ENCODE results near the gene ZNF93.
"Not testable (repeated sequence)": the region's sequence is repeated elsewhere in the genome, so short reads cannot be mapped to it uniquely, and the experiment has no call there.

The ZNF93 gene

DNA sequence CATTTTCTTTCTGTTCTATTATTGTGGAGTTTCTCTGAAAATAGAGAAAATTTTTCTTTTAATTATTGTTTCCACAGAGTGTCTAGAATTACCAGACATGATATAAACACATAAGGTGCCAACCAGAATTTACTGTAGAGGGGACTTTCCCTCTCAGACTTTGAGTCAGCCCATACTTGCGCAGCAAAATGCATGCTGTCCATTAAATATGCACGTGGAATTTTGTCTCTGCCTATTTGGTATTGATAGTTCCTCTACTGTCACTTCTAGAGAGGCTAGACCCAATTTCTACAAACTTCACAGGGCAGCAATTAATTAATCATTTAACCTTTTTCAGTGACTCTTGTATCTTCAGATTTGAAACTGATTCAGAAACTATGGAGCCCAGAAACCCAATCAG is 8.9 kb downstream of the ZNF93 start:
- POLR2A ChIA-PET: no interaction called here
- no peak for DNase-seq (ENCODE audit: extremely low spot score)
- TF ChIP-seq, protein P1, sequence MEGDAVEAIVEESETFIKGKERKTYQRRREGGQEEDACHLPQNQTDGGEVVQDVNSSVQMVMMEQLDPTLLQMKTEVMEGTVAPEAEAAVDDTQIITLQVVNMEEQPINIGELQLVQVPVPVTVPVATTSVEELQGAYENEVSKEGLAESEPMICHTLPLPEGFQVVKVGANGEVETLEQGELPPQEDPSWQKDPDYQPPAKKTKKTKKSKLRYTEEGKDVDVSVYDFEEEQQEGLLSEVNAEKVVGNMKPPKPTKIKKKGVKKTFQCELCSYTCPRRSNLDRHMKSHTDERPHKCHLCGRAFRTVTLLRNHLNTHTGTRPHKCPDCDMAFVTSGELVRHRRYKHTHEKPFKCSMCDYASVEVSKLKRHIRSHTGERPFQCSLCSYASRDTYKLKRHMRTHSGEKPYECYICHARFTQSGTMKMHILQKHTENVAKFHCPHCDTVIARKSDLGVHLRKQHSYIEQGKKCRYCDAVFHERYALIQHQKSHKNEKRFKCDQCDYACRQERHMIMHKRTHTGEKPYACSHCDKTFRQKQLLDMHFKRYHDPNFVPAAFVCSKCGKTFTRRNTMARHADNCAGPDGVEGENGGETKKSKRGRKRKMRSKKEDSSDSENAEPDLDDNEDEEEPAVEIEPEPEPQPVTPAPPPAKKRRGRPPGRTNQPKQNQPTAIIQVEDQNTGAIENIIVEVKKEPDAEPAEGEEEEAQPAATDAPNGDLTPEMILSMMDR (IDR thresholded peaks at IDR 0.05; ENCODE audit: control extremely low read depth, extremely low read depth, low read depth, missing control alignments): no peak
- CTCF ChIA-PET: no interaction called here

DNA sequence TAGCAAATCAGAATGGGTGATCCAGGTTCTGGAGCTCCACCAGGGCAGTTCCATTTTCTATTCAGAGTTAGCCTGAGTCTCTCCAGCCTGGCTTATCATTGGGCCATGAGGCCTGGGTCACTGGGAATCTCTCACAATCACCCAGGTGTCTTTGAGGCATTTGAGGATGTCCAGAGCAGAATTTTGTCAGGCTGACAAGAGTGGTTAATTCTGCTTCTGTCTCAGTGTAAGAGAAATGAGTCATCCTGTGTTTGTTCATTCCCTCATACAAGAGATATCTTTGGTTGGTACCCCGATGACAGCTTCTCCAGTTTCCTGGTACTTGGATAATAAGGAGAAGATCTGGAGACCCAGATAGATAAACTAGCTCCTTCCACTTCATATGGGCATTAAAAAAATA is 10.4 kb downstream of the ZNF93 start:
- no peak for DNase-seq (ENCODE audit: extremely low spot score)
- ChIA-PET CTCF (interaction anchor here (0.9 kb wide), 1 partner anchor 9 kb away, joined by 3 read pairs; no protein-coding TSS in a partner anchor), POLR2A (no interaction called here)
- TF ChIP-seq, protein P1 (IDR thresholded peaks at IDR 0.05; ENCODE audit: control extremely low read depth, extremely low read depth, low read depth, missing control alignments): no peak

DNA sequence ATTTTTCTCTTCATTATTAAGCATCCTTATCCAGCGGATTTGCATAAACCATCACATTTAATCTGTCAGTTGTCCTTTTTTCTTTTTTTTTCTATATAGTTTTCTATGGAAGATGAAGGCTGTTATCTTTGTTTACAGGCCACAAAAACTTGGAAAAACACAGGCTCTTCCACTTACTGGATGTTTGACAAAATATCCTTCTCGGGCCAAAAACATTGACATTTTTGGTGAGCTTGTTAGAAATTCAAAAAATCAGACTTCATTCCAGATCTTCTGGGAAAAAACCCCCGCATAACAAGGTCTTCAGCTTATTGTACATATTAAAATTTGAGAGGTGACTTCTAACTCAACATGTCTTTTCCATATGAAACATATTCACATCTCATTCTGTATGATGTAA is 13.8 kb downstream of the ZNF93 start:
- TF ChIP-seq, protein P1 (IDR thresholded peaks at IDR 0.05; ENCODE audit: control extremely low read depth, extremely low read depth, low read depth, missing control alignments): no peak
- ChIA-PET POLR2A (no interaction called here), CTCF (no interaction called here)
- no peak for DNase-seq (ENCODE audit: extremely low spot score)

DNA sequence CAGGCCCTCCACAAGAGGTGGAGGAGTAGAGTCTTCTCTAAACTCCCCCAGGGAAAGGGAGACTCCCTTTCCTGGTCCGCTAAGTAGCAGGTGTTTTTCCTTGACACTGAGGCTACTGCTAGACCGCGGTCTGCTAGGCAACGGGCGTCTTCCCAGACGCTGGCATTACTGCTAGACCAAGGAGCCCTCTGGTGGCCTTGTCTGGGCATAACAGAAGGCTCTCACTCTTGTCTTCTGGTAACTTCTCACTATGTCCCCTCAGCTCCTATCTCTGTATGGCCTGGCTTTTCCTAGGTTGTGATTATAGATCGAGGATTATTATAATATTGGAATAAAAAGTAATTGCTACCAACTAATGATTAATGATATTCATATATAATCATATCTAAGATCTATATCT is 29.7 kb downstream of the ZNF93 start:
- CTCF ChIA-PET; POLR2A ChIA-PET; DNase-seq (ENCODE audit: extremely low spot score): not testable (repeated sequence)

DNA sequence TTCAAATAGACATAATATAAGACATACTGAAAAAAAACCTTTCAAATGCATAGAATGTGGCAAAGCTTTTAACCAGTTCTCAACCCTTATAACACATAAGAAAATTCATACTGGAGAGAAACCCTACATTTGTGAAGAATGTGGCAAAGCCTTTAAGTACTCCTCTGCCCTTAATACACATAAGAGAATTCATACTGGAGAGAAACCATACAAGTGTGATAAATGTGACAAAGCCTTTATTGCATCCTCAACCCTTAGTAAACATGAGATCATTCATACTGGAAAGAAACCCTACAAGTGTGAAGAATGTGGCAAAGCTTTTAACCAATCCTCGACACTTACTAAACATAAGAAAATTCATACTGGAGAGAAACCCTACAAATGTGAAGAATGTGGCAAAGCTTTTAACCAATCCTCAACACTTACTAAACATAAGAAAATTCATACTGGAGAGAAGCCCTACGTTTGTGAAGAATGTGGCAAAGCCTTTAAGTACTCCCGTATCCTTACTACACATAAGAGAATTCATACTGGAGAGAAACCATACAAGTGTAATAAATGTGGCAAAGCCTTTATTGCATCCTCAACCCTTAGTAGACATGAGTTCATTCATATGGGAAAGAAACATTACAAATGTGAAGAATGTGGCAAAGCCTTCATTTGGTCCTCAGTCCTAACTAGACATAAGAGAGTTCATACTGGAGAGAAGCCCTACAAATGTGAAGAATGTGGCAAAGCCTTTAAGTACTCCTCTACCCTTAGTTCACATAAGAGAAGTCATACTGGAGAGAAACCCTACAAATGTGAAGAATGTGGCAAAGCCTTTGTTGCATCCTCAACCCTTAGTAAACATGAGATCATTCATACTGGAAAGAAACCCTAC is 32.9 kb downstream of the ZNF93 start:
- POLR2A ChIA-PET; CTCF ChIA-PET; DNase-seq (ENCODE audit: extremely low spot score): not testable (repeated sequence)

DNA sequence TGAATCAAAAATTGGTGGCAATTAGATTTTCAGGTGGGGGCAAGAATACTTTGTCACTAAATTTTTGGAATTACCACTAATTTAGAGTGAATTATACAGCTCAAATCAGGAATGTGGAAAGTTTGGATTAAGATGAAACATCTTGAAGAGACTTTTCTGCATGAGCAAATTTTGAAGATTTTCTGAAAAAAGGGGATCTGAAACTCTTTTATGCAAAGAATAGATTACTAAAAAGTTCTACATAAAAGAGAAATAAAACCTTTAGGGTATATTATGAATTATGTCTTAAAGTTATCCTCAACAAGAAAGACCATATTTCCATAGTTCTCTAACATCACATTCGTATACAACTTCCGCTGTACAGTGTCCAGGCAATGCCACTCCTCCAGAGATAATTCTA is 36.7 kb downstream of the ZNF93 start:
- POLR2A ChIA-PET: no interaction called here

DNA sequence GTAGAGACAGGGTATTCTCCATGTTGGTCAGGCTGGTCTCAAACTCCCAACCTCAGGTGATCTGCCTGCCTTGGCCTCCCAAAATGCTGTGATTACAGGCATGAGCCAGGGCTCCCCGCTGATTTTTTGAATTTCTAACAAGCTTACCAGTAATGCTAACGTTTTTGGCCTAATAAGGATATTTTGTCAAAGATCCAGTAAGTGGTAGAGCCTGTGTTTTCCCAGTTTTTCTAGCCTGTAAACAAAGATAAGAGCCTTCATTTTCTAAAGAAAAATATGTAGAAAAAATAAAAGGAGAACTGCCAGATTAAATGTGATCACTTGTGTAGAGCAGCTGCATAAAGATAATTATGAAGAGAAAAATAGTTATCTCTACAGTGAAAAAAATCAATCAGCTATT is 37.7 kb downstream of the ZNF93 start:
- DNase-seq (ENCODE audit: extremely low spot score): no peak
- TF ChIP-seq, protein P1 (IDR thresholded peaks at IDR 0.05; ENCODE audit: control extremely low read depth, extremely low read depth, low read depth, missing control alignments): no peak
- ChIA-PET POLR2A (no interaction called here), CTCF (no interaction called here)

More for the DNA sequence above, 36.7 kb downstream of the ZNF93 start:
- CTCF ChIA-PET: no interaction called here
- no peak for DNase-seq (ENCODE audit: extremely low spot score)
- TF ChIP-seq, protein P1 (IDR thresholded peaks at IDR 0.05; ENCODE audit: control extremely low read depth, extremely low read depth, low read depth, missing control alignments): no peak
